HL-60 (cell line): ENCODE measurements around the gene SLK.

ENCODE experiments used
- DNase-seq, 2 experiments: peaks; one replicate each; pipeline ENCODE4 v3.0.0-alpha.2; 2010 to 2020; ENCODE audit warnings: low read depth in 1 of 2, low spot score in 1 of 2
- H3K27ac ChIP-seq: fragments of 250-450 bp; sonication (Bioruptor Pico); replicated peaks from 2 replicates; pipeline ENCODE4 v1.5.1; 2020; ENCODE audit warnings: mild to moderate bottlenecking, moderate library complexity
- H3K27me3 ChIP-seq: fragments of 250-450 bp; sonication (Bioruptor Pico); 2 replicates; pipeline ENCODE4 v1.5.1; 2021; ENCODE audit warnings: mild to moderate bottlenecking, moderate library complexity; ENCODE audit not compliant: insufficient read depth, poor library complexity, severe bottlenecking
- H3K4me3 ChIP-seq: replicated peaks from 2 replicates; pipeline ENCODE4 v1.5.1; 2011; ENCODE audit warnings: mild to moderate bottlenecking, control low read depth, low read length; ENCODE audit not compliant: insufficient read depth
- CTCF ChIP-seq: IDR thresholded peaks from one replicate; pipeline ENCODE4 v1.5.1; 2011; ENCODE audit warnings: low read length, control low read depth, inconsistent platforms; ENCODE audit not compliant: insufficient read depth
- GABPA ChIP-seq: IDR thresholded peaks from 2 replicates; pipeline ENCODE4 v1.6.1; 2012; ENCODE audit warnings: low read depth
- POLR2AphosphoS5 ChIP-seq: IDR thresholded peaks from 2 replicates; pipeline ENCODE4 v1.6.1; 2012; ENCODE audit warnings: low read depth
- REST ChIP-seq: IDR thresholded peaks from 2 replicates; pipeline ENCODE4 v1.6.1; 2012; ENCODE audit warnings: low read depth; ENCODE audit not compliant: insufficient replicate concordance
- SPI1 ChIP-seq: IDR thresholded peaks from 2 replicates; pipeline ENCODE4 v1.6.1; 2012; ENCODE audit warnings: low read depth, mild to moderate bottlenecking, borderline replicate concordance

Gene SLK

GRCh38 chr10:103986360-103986759 lies 19.4 kb downstream of the SLK start:
- no peaks in the 10 kb centered on the region for H3K27me3 ChIP-seq
- no peak for TF ChIP-seq CTCF
- no peak for TF ChIP-seq REST
- TF ChIP-seq SPI1 = no peak
- no peak for TF ChIP-seq POLR2AphosphoS5
- TF ChIP-seq GABPA = no peak
- DNase-seq = no peak
- no peak overlapping the region for H3K27ac ChIP-seq
- no peak overlapping the region for H3K4me3 ChIP-seq

- DNase-seq = no peak
- no peak for TF ChIP-seq CTCF
- no peak for TF ChIP-seq SPI1
- TF ChIP-seq REST = no peak
- Histone ChIP-seq H3K27me3 (no peaks in the 10 kb centered on the region), H3K27ac (no peak overlapping the region), H3K4me3 (no peak overlapping the region)
These were observed 23.2 kb downstream of the SLK start for GRCh38 chr10:103990121-103990520.

- TF ChIP-seq SPI1 (no peak), CTCF (no peak), GABPA (no peak)
- no peak overlapping the region for H3K27ac ChIP-seq
- no peak overlapping the region for H3K4me3 ChIP-seq
- no peak for DNase-seq
- H3K27me3 ChIP-seq = no peaks in the 10 kb centered on the region
These were observed 23.6 kb downstream of the SLK start for GRCh38 chr10:103990531-103990930.

- no peaks in the 10 kb centered on the region for H3K27me3 ChIP-seq
- H3K4me3 ChIP-seq = no peak overlapping the region
- no peak for DNase-seq
- no peak overlapping the region for H3K27ac ChIP-seq
- TF ChIP-seq SPI1 = no peak
- TF ChIP-seq POLR2AphosphoS5 = no peak
- no peak for TF ChIP-seq REST
- TF ChIP-seq GABPA = no peak
- TF ChIP-seq CTCF = no peak
These were observed 24.6 kb downstream of the SLK start for GRCh38 chr10:103991393-103992128.
